ENCODE measurements around the gene CACNA1I. TPM values are rescaled to one million over a fixed set of nuclear protein-coding genes. Genes with fewer than 3 reads are reported as not detected.

Gene CACNA1I
- total and polyA plus RNA-seq, 7 donors = 0.01 to 0.14 (median 0.04) TPM; not detected in 2

GRCh38 chr22:39620924-39621690, 50.6 kb downstream of the CACNA1I start:
- H3K4me1 ChIP-seq = no peaks in the 10 kb centered on the region
- H3K9me3 ChIP-seq = no peaks in the 10 kb centered on the region
- WGBS, 3 donors = 86 to 88% (median 87%) methylated on average over 8 of the region's 8 CpGs
- DNase-seq (no peak), ATAC-seq (no peak)
- no peak overlapping the region for H3K27ac ChIP-seq
- peaks cover 0 to 65% (median 18%) of the 10 kb centered on the region in 3 donors for H3K27me3 ChIP-seq (ENCODE audit: insufficient read depth in 3 of 3, low read length in 2 of 3)
- H3K4me3 ChIP-seq = no peak overlapping the region
- no peaks in the 10 kb centered on the region for H3K36me3 ChIP-seq (ENCODE audit: insufficient read depth in 1 of 2, low read depth in 1 of 2)
- intact Hi-C loops (cut with DNase I) = loop anchor here in 1 of 2 donors (5.0 kb wide), 1 partner anchor 401 kb away; no protein-coding TSS in a partner anchor
- TF ChIP-seq CTCF (IDR thresholded peaks at IDR 0.05) = no peak

GRCh38 chr22:39621826-39622225, 51.3 kb downstream of the CACNA1I start:
- Histone ChIP-seq H3K4me3 (no peak overlapping the region), H3K4me1 (no peaks in the 10 kb centered on the region), H3K9me3 (no peaks in the 10 kb centered on the region), H3K27me3 (ENCODE audit: insufficient read depth in 3 of 3, low read length in 2 of 3) (peaks cover 0 to 65% (median 19%) of the 10 kb centered on the region in 3 donors), H3K27ac (no peak overlapping the region), H3K36me3 (ENCODE audit: insufficient read depth in 1 of 2, low read depth in 1 of 2) (no peaks in the 10 kb centered on the region)
- WGBS, 3 donors = 73 to 76% (median 74%) methylated on average over 7 of the region's 7 CpGs
- ATAC-seq (no peak), DNase-seq (no peak)
- intact Hi-C loops (cut with DNase I) = loop anchor here (2.0 to 5.0 kb wide), 2 partner anchors 400 to 403 kb away; no protein-coding TSS in a partner anchor
- no peak for TF ChIP-seq CTCF (IDR thresholded peaks at IDR 0.05)

GRCh38 chr22:39622881-39623367, 52.4 kb downstream of the CACNA1I start:
- ATAC-seq (peak; percentile 80 to 94 (median 87)), DNase-seq (peak; percentile 65 to 86)
- peak; percentile 66 for TF ChIP-seq CTCF (IDR thresholded peaks at IDR 0.05)
- WGBS, 3 donors = 27 to 39% (median 28%) methylated on average over 17 of the region's 17 CpGs
- intact Hi-C loops (cut with DNase I) = loop anchor here (2.0 to 5.0 kb wide), 2 partner anchors 399 to 402 kb away; no protein-coding TSS in a partner anchor
- Histone ChIP-seq H3K36me3 (ENCODE audit: insufficient read depth in 1 of 2, low read depth in 1 of 2) (no peaks in the 10 kb centered on the region), H3K4me3 (no peak overlapping the region), H3K4me1 (no peaks in the 10 kb centered on the region), H3K9me3 (no peaks in the 10 kb centered on the region), H3K27ac (no peak overlapping the region), H3K27me3 (ENCODE audit: insufficient read depth in 3 of 3, low read length in 2 of 3) (peaks cover 0 to 69% (median 21%) of the 10 kb centered on the region in 3 donors)

- H3K9me3 ChIP-seq = no peaks in the 10 kb centered on the region
- DNase-seq (no peak), ATAC-seq (no peak)
- TF ChIP-seq CTCF (IDR thresholded peaks at IDR 0.05) = no peak
- no peaks in the 10 kb centered on the region for H3K4me1 ChIP-seq
- H3K27me3 ChIP-seq (ENCODE audit: insufficient read depth in 3 of 3, low read length in 2 of 3) = peaks cover 0 to 72% (median 18%) of the 10 kb centered on the region in 3 donors
- no peaks in the 10 kb centered on the region for H3K36me3 ChIP-seq (ENCODE audit: insufficient read depth in 1 of 2, low read depth in 1 of 2)
- H3K4me3 ChIP-seq = no peak overlapping the region
- no peak overlapping the region for H3K27ac ChIP-seq
- intact Hi-C loops (cut with DNase I) = loop anchor here (2.0 to 5.0 kb wide), 2 partner anchors 398 to 401 kb away; no protein-coding TSS in a partner anchor
- 57 to 64% (median 60%) methylated on average over 27 to 28 of the region's 28 CpGs for WGBS, 3 donors
These were observed 53.3 kb downstream of the CACNA1I start for GRCh38 chr22:39623603-39624500.

Data from psoas muscle (tissue), 8 donors.